Measurements from ENCODE around the gene EFHD2. TPM values are rescaled to one million over a fixed set of nuclear protein-coding genes. Genes with fewer than 3 reads are reported as not detected.
A peak's percentile ranks its signal among the peaks of the same experiment; 100 is the strongest.

Gene EFHD2
- total and polyA plus RNA-seq, 2 of the 8 experiments (the other 6 are each of a cell fraction or from before 2014, with no cell fraction given): 24.4 to 25.1 TPM

DNA sequence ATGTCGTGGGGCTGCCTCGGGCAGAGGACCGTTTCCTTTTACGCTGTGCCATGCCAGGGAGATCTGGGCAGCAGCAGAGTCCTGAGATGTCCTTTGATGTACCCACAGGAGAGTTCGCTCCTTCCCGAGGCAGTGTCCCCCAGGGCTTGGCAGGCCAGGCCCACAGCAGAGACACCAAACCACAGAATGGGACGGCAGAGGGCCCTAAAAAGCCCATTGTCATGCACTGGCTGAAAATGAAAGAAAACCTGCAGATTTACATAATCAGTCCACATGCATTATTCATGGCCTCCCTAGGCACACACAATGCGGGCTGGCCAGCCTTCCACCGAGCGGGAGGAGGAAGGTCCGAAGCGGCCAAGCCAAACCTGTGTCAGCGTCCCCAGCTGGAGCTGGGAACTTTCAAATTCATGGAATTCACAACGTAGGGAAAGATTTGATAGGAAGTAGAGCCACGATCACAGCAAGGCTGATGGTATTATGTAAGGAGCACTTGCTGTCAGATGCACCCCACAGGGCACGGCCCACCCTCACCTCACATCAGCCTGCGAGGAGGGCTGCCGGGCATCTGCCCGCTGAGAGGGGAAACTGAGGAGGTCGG, 25.3 kb upstream of the EFHD2 start (continued):
- peak; percentile 51; the same call in 1 of the 2 replicates for TF ChIP-seq KDM1A (IDR thresholded peaks at IDR 0.05; ENCODE audit: borderline replicate concordance, low read length)
- TF ChIP-seq MAFK (IDR thresholded peaks at IDR 0.05; ENCODE audit: low read depth, low read length): no peak
- no peak for TF ChIP-seq ATF3 (IDR thresholded peaks at IDR 0.05; ENCODE audit: insufficient read depth, low read depth, low read length)
- no peak for TF ChIP-seq RXRA (IDR thresholded peaks at IDR 0.05; ENCODE audit: insufficient read depth, low read depth, low read length)
- no peak for TF ChIP-seq CREB1 (IDR thresholded peaks at IDR 0.05)
- peak; percentile 100 for TF ChIP-seq POU5F1 (IDR thresholded peaks at IDR 0.05; ENCODE audit: low read depth, low read length)
- peak in 1 of 2 experiments; percentile 88 for TF ChIP-seq BCL11A (IDR thresholded peaks at IDR 0.05; ENCODE audit: low read depth in 2 of 2, low read length in 2 of 2)
- 0 out of 2 replicates have a peak, but pooled peaks have one; percentile 44 for TF ChIP-seq TBP (IDR thresholded peaks at IDR 0.05; ENCODE audit: low read depth, low read length)
- TF ChIP-seq CBX5 (IDR thresholded peaks at IDR 0.05; ENCODE audit: low read depth, low read length): no peak
- TF ChIP-seq NRF1 (IDR thresholded peaks at IDR 0.05; ENCODE audit: low read depth, low read length): no peak
- TF ChIP-seq, protein P1, sequence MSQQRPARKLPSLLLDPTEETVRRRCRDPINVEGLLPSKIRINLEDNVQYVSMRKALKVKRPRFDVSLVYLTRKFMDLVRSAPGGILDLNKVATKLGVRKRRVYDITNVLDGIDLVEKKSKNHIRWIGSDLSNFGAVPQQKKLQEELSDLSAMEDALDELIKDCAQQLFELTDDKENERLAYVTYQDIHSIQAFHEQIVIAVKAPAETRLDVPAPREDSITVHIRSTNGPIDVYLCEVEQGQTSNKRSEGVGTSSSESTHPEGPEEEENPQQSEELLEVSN (IDR thresholded peaks at IDR 0.05): 0 out of 2 replicates have a peak, but pooled peaks have one; percentile 12
- peak; percentile 82 to 89 for TF ChIP-seq HDAC2 (IDR thresholded peaks at IDR 0.05; ENCODE audit: borderline replicate concordance in 1 of 2, low read depth in 2 of 2, low read length in 2 of 2)
- TF ChIP-seq, protein P2, sequence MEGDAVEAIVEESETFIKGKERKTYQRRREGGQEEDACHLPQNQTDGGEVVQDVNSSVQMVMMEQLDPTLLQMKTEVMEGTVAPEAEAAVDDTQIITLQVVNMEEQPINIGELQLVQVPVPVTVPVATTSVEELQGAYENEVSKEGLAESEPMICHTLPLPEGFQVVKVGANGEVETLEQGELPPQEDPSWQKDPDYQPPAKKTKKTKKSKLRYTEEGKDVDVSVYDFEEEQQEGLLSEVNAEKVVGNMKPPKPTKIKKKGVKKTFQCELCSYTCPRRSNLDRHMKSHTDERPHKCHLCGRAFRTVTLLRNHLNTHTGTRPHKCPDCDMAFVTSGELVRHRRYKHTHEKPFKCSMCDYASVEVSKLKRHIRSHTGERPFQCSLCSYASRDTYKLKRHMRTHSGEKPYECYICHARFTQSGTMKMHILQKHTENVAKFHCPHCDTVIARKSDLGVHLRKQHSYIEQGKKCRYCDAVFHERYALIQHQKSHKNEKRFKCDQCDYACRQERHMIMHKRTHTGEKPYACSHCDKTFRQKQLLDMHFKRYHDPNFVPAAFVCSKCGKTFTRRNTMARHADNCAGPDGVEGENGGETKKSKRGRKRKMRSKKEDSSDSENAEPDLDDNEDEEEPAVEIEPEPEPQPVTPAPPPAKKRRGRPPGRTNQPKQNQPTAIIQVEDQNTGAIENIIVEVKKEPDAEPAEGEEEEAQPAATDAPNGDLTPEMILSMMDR (IDR thresholded peaks at IDR 0.05; ENCODE audit: control extremely low read depth in 1 of 3, insufficient read depth in 1 of 3, low read depth in 1 of 3, low read length in 3 of 3): peak in 1 of 3 experiments; percentile 15; a peak in 1 of 4 replicates
- peak; percentile 89 for TF ChIP-seq NANOG (IDR thresholded peaks at IDR 0.05; ENCODE audit: insufficient read depth, low read depth, low read length, poor library complexity, severe bottlenecking)
- peak; percentile 46; the same call in 1 of the 2 replicates for TF ChIP-seq BACH1 (IDR thresholded peaks at IDR 0.05; ENCODE audit: low read length)
- peak in 1 of 2 experiments; percentile 7; a peak in 1 of 4 replicates for TF ChIP-seq RAD21 (IDR thresholded peaks at IDR 0.05 in 1 of 2, conservative IDR thresholded peaks at IDR 0.05 in 1 of 2; ENCODE audit: low read depth in 2 of 2, low read length in 2 of 2)

Measured in H1 (cell line).